Skeletal muscle satellite cell (primary cell): ENCODE measurements around the gene LPP.

Experiments used
- H3K27me3 ChIP-seq: 2 replicates; pipeline ENCODE4 v1.7.0; 2013; ENCODE audit warnings: low read length; ENCODE audit not compliant: control insufficient read depth, insufficient read depth
- H3K36me3 ChIP-seq: 2 replicates; pipeline ENCODE4 v1.7.0; 2013; ENCODE audit warnings: mild to moderate bottlenecking, control low read depth, low read length; ENCODE audit not compliant: insufficient read depth
- H3K4me1 ChIP-seq: 2 replicates; pipeline ENCODE4 v1.7.0; 2013; ENCODE audit warnings: low read length; ENCODE audit not compliant: control insufficient read depth, insufficient read depth
- H3K4me2 ChIP-seq: 2 replicates; pipeline ENCODE4 v1.7.0; 2013; ENCODE audit warnings: mild to moderate bottlenecking, low read length
- H3K4me3 ChIP-seq: 2 replicates; pipeline ENCODE4 v1.7.0; 2013; ENCODE audit warnings: low read length
- H3K9ac ChIP-seq: 2 replicates; pipeline ENCODE4 v1.7.0; 2013; ENCODE audit warnings: mild to moderate bottlenecking, low read depth, low read length, moderate library complexity
- H3K9me3 ChIP-seq: replicated peaks from 2 replicates; pipeline ENCODE4 v1.7.0; 2013; ENCODE audit warnings: mild to moderate bottlenecking, control low read depth, low read length

The LPP gene

DNA sequence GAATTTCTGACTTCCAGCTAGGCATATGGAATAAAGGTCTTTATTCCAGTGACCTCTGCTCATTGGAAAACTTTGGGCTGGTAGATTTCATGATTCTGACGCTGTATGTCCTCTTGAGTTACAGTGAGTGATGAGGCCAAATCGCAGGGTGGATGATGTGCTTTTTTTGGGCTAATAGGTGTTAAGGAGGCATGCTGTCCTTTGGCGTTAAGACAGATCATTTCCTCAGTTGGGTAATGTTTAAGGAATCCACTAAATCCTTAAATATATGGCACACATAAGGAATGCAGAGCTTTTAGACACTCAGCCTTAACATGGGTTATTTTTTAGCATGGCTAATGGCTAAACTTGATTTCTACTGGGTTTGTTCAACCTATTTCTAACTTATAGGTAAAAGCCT, 87.9 kb downstream of the LPP start:
- Histone ChIP-seq H3K4me2 (peak overlapping the region; percentile 27), H3K4me1 (peaks cover 47% of the 10 kb centered on the region), H3K27me3 (no peaks in the 10 kb centered on the region), H3K36me3 (no peaks in the 10 kb centered on the region), H3K9me3 (no peaks in the 10 kb centered on the region), H3K4me3 (no peak overlapping the region), H3K9ac (peak overlapping the region; percentile 49)

DNA sequence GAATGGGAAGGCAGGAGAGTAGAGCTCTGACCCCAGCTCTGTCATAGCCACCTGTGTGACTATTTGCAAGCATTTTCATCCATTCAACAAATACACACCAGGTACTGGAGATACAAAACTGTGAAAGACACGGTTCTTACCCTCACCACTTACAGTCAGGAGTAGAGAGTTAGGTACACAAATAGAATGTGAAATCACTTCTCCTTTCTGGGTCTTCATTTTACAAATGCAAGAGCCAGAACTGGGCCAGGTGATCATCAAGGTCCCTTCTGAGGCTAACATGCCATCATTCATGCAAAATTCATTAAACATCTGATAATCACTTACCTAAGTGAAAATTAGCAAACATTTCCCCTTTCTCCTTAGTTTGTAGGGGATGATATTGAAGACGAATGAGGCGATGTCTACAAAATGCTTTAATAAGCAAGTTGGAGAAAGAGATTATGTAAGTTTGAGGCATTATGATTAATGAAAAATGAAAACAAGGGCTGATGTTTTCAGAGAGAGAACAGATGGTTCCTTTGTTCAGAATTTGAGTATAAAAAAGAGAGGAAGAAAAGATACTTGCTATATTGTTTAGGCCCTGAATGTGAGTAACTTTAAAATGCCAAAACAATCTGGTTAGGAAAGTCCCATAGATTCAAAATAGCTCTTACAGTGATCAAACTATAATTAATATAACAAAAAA, 88.6 kb downstream of the LPP start:
- Histone ChIP-seq H3K9ac (peak overlapping the region; percentile 49), H3K4me3 (no peak overlapping the region), H3K36me3 (no peaks in the 10 kb centered on the region)

DNA sequence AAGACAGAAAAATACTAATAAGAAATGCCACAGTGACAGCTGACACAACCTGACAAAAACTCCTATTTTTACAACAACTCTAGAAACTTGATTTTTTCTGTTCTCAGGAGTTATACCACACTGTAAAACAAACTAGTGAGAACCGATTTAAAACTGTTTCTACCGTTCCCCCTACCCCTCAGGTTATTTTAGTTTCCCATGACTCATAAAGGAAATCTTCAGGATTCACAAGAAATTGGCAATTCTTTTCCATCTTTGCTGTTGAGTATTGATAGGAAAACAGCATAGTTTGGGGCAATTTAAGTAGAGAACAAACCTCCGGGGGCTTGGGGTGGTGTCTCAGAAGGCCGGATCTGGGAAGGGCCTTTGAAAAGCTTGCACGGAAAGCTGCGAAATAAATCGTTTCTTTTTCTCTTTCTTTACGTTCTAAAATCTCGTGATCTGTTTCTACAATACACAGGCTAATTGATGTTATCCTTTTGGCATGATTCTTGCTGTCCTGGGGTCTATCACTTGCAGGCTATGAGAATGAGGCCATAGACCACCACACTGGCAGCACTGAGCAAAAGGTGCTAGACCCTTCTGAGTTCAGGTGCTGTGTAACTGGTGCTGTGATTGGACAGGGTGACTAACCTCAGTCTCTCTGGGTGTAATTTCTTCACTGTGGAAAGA, 89.3 kb downstream of the LPP start:
- Histone ChIP-seq H3K9ac (peak overlapping the region; percentile 49), H3K4me3 (no peak overlapping the region), H3K9me3 (no peaks in the 10 kb centered on the region), H3K4me2 (peak overlapping the region; percentile 16), H3K36me3 (no peaks in the 10 kb centered on the region), H3K4me1 (peaks cover 47% of the 10 kb centered on the region), H3K27me3 (no peaks in the 10 kb centered on the region)

More for the DNA sequence above, 88.6 kb downstream of the LPP start:
- no peaks in the 10 kb centered on the region for H3K27me3 ChIP-seq
- peaks cover 47% of the 10 kb centered on the region for H3K4me1 ChIP-seq
- peak overlapping the region; percentile 27 for H3K4me2 ChIP-seq
- H3K9me3 ChIP-seq, result no peaks in the 10 kb centered on the region

DNA sequence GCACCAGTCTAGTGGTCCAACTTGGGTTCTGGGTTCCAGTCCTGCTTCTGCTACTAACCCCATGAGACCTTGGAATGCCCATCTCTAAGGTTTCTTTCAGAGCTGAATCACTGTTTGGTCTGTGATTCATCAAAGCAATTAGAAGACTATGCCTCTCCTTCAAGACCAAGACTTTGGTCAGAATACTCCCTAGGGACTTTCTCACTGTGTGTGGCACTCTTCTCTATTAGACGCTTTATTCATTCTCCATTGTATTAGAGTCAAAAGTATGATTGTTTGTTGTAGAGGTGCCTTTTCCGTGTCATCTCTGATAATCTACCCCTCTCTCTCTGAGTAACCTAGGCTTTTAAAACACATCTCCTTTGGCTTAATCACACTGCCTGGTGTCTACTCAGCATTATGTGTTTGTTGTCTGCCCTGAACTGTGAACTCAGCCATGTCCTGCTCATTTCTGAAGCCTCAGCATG, 90.5 kb downstream of the LPP start:
- no peak overlapping the region for H3K4me3 ChIP-seq
- H3K9me3 ChIP-seq, result no peaks in the 10 kb centered on the region
- peak overlapping the region; percentile 2 for H3K9ac ChIP-seq
- H3K27me3 ChIP-seq, result no peaks in the 10 kb centered on the region
- H3K4me1 ChIP-seq, result peaks cover 47% of the 10 kb centered on the region
- H3K4me2 ChIP-seq, result peak overlapping the region; percentile 3
- H3K36me3 ChIP-seq, result no peaks in the 10 kb centered on the region

DNA sequence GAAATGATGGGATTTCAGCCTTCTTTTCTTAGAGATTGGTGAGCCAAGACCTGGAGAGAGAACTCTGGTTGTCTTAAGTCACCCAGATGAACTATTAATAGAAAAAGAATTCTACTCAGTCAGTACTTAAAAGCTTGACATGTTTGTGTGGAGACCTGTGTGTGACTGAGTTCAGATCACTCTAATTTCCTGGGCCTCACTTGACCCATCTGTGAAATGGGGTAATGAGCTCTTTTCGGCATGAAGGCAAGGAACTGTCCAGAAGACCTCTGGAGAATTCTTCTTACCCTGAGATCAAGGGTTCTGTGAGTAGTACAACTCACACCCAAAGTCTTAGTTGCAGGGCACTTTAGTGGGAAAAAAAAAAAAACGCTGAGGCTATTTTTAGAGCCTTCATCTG, 92.9 kb downstream of the LPP start:
- Histone ChIP-seq H3K9me3 (no peaks in the 10 kb centered on the region), H3K27me3 (no peaks in the 10 kb centered on the region), H3K4me2 (no peak overlapping the region), H3K36me3 (no peaks in the 10 kb centered on the region), H3K4me3 (no peak overlapping the region), H3K9ac (no peak overlapping the region), H3K4me1 (peaks cover 32% of the 10 kb centered on the region)

DNA sequence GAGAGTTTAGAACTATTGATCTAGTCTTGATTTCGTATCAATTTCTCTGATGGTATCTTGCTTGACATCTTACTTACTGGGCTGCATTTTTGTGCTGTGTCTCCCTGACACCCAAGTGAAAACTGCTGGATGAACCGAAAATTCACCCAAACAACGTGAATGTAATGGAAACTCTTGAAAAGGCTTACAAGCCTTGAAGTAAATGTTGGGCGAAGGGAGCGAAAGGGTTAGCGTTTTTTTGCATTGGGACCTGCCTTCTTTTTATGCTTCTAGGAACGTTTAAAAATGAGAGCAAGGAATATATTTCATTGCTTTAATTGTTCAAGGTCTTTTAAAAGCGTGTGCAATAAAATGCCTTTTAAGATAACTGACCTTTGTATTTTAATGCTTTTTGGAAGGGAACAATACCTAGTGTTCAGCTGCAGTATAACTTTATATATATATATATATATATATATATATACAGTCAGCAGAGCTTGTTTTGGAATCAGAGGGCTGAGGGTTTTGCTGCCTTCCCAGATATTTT, 94.1 kb downstream of the LPP start:
- Histone ChIP-seq H3K9ac (no peak overlapping the region), H3K9me3 (no peaks in the 10 kb centered on the region), H3K4me1 (peaks cover 20% of the 10 kb centered on the region), H3K4me3 (no peak overlapping the region), H3K27me3 (no peaks in the 10 kb centered on the region), H3K36me3 (no peaks in the 10 kb centered on the region), H3K4me2 (no peak overlapping the region)

DNA sequence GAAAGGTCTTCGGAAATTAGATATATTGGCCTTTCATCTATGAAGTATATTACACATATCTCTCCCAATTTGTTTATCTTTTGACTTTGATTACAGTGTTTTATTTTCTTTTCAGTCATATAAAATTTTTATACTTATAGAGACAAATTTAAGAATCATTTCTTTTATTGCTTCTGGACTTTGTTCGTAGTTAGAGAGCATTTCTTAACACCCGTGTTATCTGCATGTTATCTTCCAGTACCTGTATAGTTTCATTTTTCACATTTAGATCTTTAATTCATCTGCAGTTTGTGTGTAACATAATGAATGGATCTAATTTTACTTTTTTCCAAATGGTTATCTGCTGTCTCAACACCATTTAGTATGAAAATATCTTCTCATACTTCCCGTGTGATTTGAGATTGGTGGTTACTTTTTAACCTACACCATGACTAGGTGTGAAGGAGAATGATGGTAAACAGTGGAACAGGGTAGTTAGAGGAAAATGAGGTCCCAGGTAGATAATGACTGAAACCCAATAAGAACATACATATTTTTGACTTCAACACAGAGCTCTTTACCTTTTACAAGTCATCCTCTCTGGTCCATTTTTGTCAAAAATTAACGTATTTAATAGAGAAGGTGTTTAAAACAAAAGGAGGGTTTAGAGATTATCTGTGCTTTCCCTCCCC, 99.3 kb downstream of the LPP start:
- Histone ChIP-seq H3K4me3 (no peak overlapping the region), H3K9ac (no peak overlapping the region), H3K9me3 (no peaks in the 10 kb centered on the region), H3K4me2 (no peak overlapping the region), H3K36me3 (peaks cover 13% of the 10 kb centered on the region), H3K27me3 (no peaks in the 10 kb centered on the region), H3K4me1 (no peaks in the 10 kb centered on the region)

DNA sequence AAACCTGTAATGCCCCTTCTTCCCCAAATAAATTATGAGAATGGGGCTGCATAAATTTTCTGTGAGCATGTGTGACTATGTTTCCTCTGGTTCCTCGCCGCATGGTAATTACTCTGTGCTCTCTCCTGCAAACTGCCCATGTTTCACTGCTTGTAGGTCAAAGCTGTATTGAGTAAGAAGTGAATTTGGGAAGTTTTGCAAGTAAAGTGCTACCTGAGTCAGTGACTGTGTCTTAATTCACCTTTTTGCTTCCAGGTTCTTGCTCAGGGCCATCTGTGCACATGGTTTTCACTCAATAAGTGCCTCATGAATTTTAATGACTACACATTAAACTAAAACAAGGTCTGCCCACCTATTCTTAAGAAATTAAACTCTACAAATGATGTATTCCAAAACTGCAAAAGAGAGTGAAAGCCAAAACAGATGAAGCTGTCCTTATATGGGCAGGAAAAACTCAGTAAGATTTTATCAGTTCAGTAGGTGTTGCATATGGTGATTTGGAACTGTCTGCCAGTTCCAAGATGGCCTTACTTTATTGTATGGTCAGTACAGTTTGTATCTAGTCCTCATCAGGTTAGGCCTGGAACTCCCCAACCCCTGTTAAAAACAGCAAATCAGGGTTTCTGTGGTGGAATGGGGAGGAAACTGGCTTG, 100.0 kb downstream of the LPP start:
- H3K9ac ChIP-seq, result no peak overlapping the region
- H3K4me1 ChIP-seq, result no peaks in the 10 kb centered on the region
- no peaks in the 10 kb centered on the region for H3K9me3 ChIP-seq
- no peak overlapping the region for H3K4me3 ChIP-seq
- H3K4me2 ChIP-seq, result no peak overlapping the region
- no peaks in the 10 kb centered on the region for H3K27me3 ChIP-seq
- H3K36me3 ChIP-seq, result peaks cover 13% of the 10 kb centered on the region

DNA sequence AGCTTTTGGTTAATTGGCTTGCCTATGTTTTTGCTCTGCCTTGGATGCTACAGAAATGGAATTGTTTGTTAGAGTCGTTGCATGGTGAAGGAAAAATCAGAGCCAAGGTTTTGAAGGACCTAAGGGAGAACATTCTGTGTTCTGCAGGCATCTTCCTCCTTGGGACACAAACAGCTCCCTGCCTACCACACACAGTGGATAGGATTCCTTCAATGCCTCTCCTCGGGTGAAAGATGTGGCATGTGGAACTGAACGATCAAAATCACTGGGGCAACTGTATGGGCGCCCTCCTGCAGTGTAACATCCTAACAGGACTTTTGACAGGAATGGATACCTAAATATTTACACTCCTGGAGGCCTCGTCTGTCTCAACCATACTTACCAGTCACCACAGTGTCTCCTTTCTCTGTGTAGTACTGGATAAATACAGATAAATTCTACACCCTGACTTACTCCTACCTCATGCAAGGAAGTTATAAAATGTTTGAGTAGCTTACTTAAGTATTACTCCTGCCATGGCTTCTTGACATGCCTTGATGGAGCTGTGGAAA, 100.6 kb downstream of the LPP start:
- H3K36me3 ChIP-seq, result peaks cover 13% of the 10 kb centered on the region
- H3K9me3 ChIP-seq, result no peaks in the 10 kb centered on the region
- H3K4me3 ChIP-seq, result no peak overlapping the region
- no peaks in the 10 kb centered on the region for H3K4me1 ChIP-seq
- no peak overlapping the region for H3K4me2 ChIP-seq
- H3K27me3 ChIP-seq, result no peaks in the 10 kb centered on the region
- no peak overlapping the region for H3K9ac ChIP-seq

DNA sequence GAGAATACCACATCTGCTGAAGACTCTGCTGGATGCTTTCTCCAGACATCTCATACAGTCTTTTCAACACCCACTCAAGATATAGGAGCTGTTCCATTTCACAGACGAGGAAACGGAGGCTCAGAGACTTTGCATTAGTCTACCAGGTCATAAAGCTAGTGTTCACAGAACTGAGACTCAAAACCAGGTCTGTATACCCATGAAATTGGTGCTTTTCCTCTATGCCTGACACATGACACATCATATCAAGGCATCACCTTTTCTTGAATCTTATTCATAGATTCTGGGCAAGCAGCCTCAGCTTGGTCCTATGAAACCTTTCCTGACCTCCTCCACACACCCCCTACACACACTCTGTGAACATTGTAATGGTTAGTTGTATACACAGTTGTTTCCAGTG, 101.2 kb downstream of the LPP start:
- H3K36me3 ChIP-seq, result peaks cover 13% of the 10 kb centered on the region
- H3K9me3 ChIP-seq, result no peaks in the 10 kb centered on the region
- H3K4me1 ChIP-seq, result peaks cover 3% of the 10 kb centered on the region
- no peak overlapping the region for H3K4me3 ChIP-seq
- no peak overlapping the region for H3K9ac ChIP-seq
- H3K4me2 ChIP-seq, result no peak overlapping the region
- H3K27me3 ChIP-seq, result no peaks in the 10 kb centered on the region

DNA sequence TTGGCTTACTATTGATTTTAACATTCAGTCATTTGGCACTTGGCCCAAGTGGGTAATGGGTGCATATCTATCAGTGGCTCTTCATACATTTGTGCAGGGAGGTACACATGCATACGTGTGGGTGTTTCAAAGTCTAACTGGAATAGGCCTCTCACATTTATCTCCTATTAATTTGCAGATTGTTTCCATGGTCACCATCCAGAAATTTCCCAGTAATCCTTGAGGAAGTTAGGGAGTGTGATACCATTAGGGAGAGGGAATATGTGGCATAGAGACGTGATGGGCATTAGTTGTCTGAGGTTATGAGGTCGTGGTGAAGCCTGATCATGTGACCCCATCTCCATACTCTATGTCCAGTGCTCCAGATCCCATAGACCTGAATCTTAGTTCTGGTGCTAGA, 102.8 kb downstream of the LPP start:
- H3K4me1 ChIP-seq, result peaks cover 19% of the 10 kb centered on the region
- no peak overlapping the region for H3K9ac ChIP-seq
- H3K4me3 ChIP-seq, result no peak overlapping the region
- H3K4me2 ChIP-seq, result no peak overlapping the region
- no peaks in the 10 kb centered on the region for H3K27me3 ChIP-seq
- H3K36me3 ChIP-seq, result peaks cover 13% of the 10 kb centered on the region
- H3K9me3 ChIP-seq, result no peaks in the 10 kb centered on the region
